CD4-positive, alpha-beta T cell (primary cell): ENCODE measurements around the gene BORCS8. TPM values are rescaled to one million over a fixed set of nuclear protein-coding genes. Genes with fewer than 3 reads are reported as not detected.

ENCODE experiments used
- ATAC-seq: fragments of 200-7000 bp; cut with Tn5 transposase; one replicate; pipeline ENCODE4 v1.10.0; 2022; ENCODE audit warnings: mild to moderate bottlenecking; ENCODE audit not compliant: poor library complexity
- CTCF ChIA-PET: fragments of 350-600 bp; sonication (Branson Sonifier 250); formaldehyde crosslinking; loops from one replicate; lab custom pipeline; 2021; ENCODE audit warnings: antibody characterized with exemption, inconsistent platforms; lab: Charles Lee
- POLR2A ChIA-PET: fragments of 350-600 bp; sonication (Branson Sonifier 250); formaldehyde crosslinking; loops from one replicate; lab custom pipeline; 2021; ENCODE audit warnings: antibody characterized with exemption, inconsistent platforms; lab: Charles Lee
- DNase-seq, 14 experiments: peaks; one replicate each; pipeline ENCODE4 v3.0.0-alpha.2; 2013 to 2020; ENCODE audit warnings: mixed read lengths in 2 of 14
- H3K27ac ChIP-seq, 2 donors: one replicate each; pipeline versions ENCODE4 v1.5.1 to v1.7.0; 2013; ENCODE audit warnings: low read length in 2 of 2, low read depth in 1 of 2, mild to moderate bottlenecking in 1 of 2
- H3K27me3 ChIP-seq, 2 experiments: 1 replicate in 1 of 2; 2 replicates in 1 of 2; pipeline versions ENCODE4 v1.6.1 to v1.7.0; 2013; ENCODE audit warnings: low read length in 2 of 2, control low read depth in 1 of 2, mild to moderate bottlenecking in 1 of 2, moderate library complexity in 1 of 2; ENCODE audit not compliant: insufficient read depth in 2 of 2, control insufficient read depth in 1 of 2
- H3K36me3 ChIP-seq: one replicate; pipeline ENCODE4 v1.6.1; 2013; ENCODE audit warnings: low read length, control low read depth; ENCODE audit not compliant: insufficient read depth
- H3K4me1 ChIP-seq: one replicate; pipeline ENCODE4 v1.6.1; 2013; ENCODE audit warnings: low read length, control low read depth; ENCODE audit not compliant: insufficient read depth
- H3K4me3 ChIP-seq: one replicate; pipeline ENCODE4 v1.5.1; 2013; ENCODE audit warnings: mild to moderate bottlenecking, low read length, moderate library complexity
- H3K9me3 ChIP-seq, 2 experiments: 1 replicate in 1 of 2; 2 replicates in 1 of 2; pipeline versions ENCODE4 v1.6.1 to v1.7.0; 2013; ENCODE audit warnings: low read length in 2 of 2, mild to moderate bottlenecking in 2 of 2, control low read depth in 1 of 2, moderate library complexity in 1 of 2; ENCODE audit not compliant: control insufficient read depth in 1 of 2, insufficient read depth in 1 of 2
- H3K27ac Mint-ChIP-seq: one replicate; pipeline ENCODE4 v1.8.0; 2020; ENCODE audit warnings: mixed read lengths
- H3K27me3 Mint-ChIP-seq: one replicate; pipeline ENCODE4 v1.8.0; 2021; ENCODE audit warnings: mixed read lengths
- H3K36me3 Mint-ChIP-seq: one replicate; pipeline ENCODE4 v1.8.0; 2021; ENCODE audit warnings: low read depth, mixed read lengths
- H3K4me1 Mint-ChIP-seq: one replicate; pipeline ENCODE4 v1.8.0; 2021; ENCODE audit warnings: low read depth, mixed read lengths
- H3K4me3 Mint-ChIP-seq: one replicate; pipeline ENCODE4 v1.8.0; 2020; ENCODE audit warnings: mild to moderate bottlenecking, mixed read lengths
- H3K9me3 Mint-ChIP-seq: one replicate; pipeline ENCODE4 v1.8.0; 2020; ENCODE audit warnings: mixed read lengths
- CTCF ChIP-seq: fragments of 200-600 bp; IDR thresholded peaks from one replicate; pipeline ENCODE4 v1.8.0; 2022; ENCODE audit warnings: antibody characterized with exemption, mild to moderate bottlenecking
- intact Hi-C, 2 experiments: fragments of 100-400 bp; cut with DNase I in 1 of 2; cut with micrococcal nuclease in 1 of 2; formaldehyde crosslinking; loops; one replicate each; pipeline versions ENCODE4 v1.15.1 to v1.9.0; 2023 to 2025; cut with DNase I, micrococcal nuclease
- total RNA-seq, 174 experiments: library from RNA in 2 of 174; stranded (reverse) in 2 of 174; gene quantifications; one replicate each; pipeline ENCODE4 v1.2.3 and lab custom pipeline; 2021 to 2026

Gene BORCS8
- total RNA-seq, 2 experiments from 2014 or later = 12.0 to 15.0 TPM

GRCh38 chr19:19157808-19158207 lies 34.1 kb downstream of the BORCS8 start:
- ChIA-PET CTCF (no interaction called here), POLR2A (no interaction called here)
- Histone ChIP-seq H3K4me1 (no peaks in the 10 kb centered on the region), H3K27me3 (no peaks in the 10 kb centered on the region), H3K9me3 (no peaks in the 10 kb centered on the region), H3K4me3 (no peak overlapping the region), H3K27ac (no peak overlapping the region), H3K36me3 (peaks cover 4% of the 10 kb centered on the region)
- H3K9me3 Mint-ChIP-seq = no peaks in the 10 kb centered on the region
- H3K4me1 Mint-ChIP-seq = no peaks in the 10 kb centered on the region
- H3K27me3 Mint-ChIP-seq = no peaks in the 10 kb centered on the region
- intact Hi-C loops = no loop called here
- H3K27ac Mint-ChIP-seq = no peak overlapping the region
- DNase-seq (no peak), ATAC-seq (no peak)
- peaks cover 27% of the 10 kb centered on the region for H3K36me3 Mint-ChIP-seq
- no peak for TF ChIP-seq CTCF
- no peak overlapping the region for H3K4me3 Mint-ChIP-seq

- peaks cover 4% of the 10 kb centered on the region for H3K36me3 ChIP-seq
- ATAC-seq (no peak), DNase-seq (no peak)
- Mint-ChIP-seq H3K4me1 (no peaks in the 10 kb centered on the region), H3K4me3 (no peak overlapping the region), H3K27me3 (no peaks in the 10 kb centered on the region), H3K36me3 (peaks cover 23% of the 10 kb centered on the region), H3K9me3 (no peaks in the 10 kb centered on the region), H3K27ac (no peak overlapping the region)
- ChIA-PET CTCF (interaction anchor here (1.4 kb wide), 1 partner anchor 10 kb away, joined by 5 read pairs; no protein-coding TSS in a partner anchor), POLR2A (interaction anchor here (1.0 kb wide), 1 partner anchor 15 kb away, joined by 3 read pairs; the partner anchor contains the start of gene MEF2B)
- no peak overlapping the region for H3K4me3 ChIP-seq
- H3K9me3 ChIP-seq = no peaks in the 10 kb centered on the region
- no peaks in the 10 kb centered on the region for H3K4me1 ChIP-seq
- intact Hi-C loops = no loop called here
- H3K27ac ChIP-seq = no peak overlapping the region
- H3K27me3 ChIP-seq = no peaks in the 10 kb centered on the region
- no peak for TF ChIP-seq CTCF
Measured at GRCh38 chr19:19155495-19156219, 36.3 kb downstream of the BORCS8 start.

GRCh38 chr19:19154768-19155494 lies 37.0 kb downstream of the BORCS8 start:
- Histone ChIP-seq H3K9me3 (no peaks in the 10 kb centered on the region), H3K4me3 (no peak overlapping the region), H3K27ac (no peak overlapping the region), H3K27me3 (no peaks in the 10 kb centered on the region), H3K36me3 (peaks cover 4% of the 10 kb centered on the region), H3K4me1 (no peaks in the 10 kb centered on the region)
- Mint-ChIP-seq H3K36me3 (peaks cover 23% of the 10 kb centered on the region), H3K27me3 (no peaks in the 10 kb centered on the region), H3K27ac (no peak overlapping the region), H3K4me3 (no peak overlapping the region), H3K9me3 (no peaks in the 10 kb centered on the region), H3K4me1 (no peaks in the 10 kb centered on the region)
- POLR2A ChIA-PET = no interaction called here
- intact Hi-C loops = no loop called here
- ATAC-seq = no peak
- TF ChIP-seq CTCF = no peak
- CTCF ChIA-PET = no interaction called here
- no peak for DNase-seq
